GM20431 (cell line): ENCODE data around the gene MRPL39.

Source experiments
- in situ Hi-C: fragments of 300-500 bp; cut with MseI, MboI; formaldehyde crosslinking; loops from one replicate; pipeline ENCODE4 v1.15.0; 2020; ENCODE audit warnings: low sequenced_read_pairs; ENCODE audit not compliant: unreplicated experiment

The MRPL39 gene

DNA sequence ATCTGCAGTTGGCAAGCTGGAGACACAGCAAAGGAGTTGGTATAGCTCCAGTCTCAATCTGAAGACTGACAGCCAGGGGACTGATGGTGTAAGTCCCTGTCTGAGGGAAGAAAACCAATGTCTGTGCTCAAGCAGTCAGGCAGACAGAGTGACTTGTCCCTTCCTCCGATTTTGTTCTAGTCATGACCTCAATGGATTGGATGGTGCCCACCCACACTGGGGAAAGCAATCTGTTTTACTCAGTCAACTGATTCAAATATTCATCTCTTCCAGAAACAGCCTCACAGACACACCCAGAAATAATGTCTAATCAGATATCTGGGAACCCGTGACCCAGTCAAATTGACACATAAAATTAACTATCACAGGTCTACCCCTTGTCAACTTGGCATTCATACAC lies 11.9 kb upstream of the MRPL39 start:
- in situ Hi-C loops, result loop anchor here (10.0 kb wide), 1 partner anchor 96 kb away; no protein-coding TSS in a partner anchor

DNA sequence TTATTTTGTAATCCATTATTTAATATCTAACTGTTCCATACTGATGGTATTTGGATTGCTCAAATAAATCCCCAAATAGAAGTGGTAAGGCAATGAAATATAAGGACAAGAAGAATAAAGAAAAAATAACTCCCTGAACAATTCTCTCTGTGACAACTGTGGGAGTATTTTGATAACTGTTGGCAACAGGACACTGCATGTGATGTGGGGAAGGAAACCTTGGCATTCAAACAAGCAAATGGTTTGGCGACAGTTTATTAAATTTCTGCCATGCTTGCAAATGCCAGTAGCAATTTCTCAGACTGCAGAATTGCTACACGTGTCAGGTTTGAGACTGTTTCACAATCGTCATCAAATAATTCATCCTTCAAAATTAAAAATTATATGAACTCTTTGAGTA lies 8.6 kb upstream of the MRPL39 start:
- in situ Hi-C loops, result loop anchor here (10.0 kb wide), 1 partner anchor 99 kb away; no protein-coding TSS in a partner anchor

GRCh38 chr21:25614441-25614840 lies 7.2 kb upstream of the MRPL39 start:
- in situ Hi-C loops, result loop anchor here (10.0 kb wide), 1 partner anchor 100 kb away; no protein-coding TSS in a partner anchor

GRCh38 chr21:25608044-25608737 lies 910 bp upstream of the MRPL39 start:
- in situ Hi-C loops, result no loop called here

- in situ Hi-C loops, result no loop called here
These were observed 17.4 kb downstream of the MRPL39 start for GRCh38 chr21:25589887-25590286.

- in situ Hi-C loops, result no loop called here
These were observed 20.5 kb downstream of the MRPL39 start for GRCh38 chr21:25586791-25587190.

DNA sequence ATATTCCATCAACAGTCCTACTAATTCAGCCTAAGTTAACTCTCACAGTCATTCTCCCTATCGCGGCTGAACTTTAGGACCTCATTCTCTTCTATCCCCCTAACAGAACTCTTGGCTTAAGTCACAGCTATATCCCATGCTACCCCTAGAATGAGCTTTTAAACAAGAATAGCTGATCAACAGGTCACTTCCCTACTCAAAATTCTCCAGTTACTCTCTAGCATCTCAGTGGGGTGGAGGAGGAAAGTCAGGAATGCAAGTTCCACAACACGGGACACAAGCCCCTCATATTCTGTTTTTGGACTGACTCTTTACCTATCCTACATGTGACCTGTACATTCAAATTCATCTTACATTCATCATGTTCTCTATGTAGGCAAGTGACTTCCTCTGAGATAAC lies 21.0 kb downstream of the MRPL39 start:
- in situ Hi-C loops, result no loop called here

DNA sequence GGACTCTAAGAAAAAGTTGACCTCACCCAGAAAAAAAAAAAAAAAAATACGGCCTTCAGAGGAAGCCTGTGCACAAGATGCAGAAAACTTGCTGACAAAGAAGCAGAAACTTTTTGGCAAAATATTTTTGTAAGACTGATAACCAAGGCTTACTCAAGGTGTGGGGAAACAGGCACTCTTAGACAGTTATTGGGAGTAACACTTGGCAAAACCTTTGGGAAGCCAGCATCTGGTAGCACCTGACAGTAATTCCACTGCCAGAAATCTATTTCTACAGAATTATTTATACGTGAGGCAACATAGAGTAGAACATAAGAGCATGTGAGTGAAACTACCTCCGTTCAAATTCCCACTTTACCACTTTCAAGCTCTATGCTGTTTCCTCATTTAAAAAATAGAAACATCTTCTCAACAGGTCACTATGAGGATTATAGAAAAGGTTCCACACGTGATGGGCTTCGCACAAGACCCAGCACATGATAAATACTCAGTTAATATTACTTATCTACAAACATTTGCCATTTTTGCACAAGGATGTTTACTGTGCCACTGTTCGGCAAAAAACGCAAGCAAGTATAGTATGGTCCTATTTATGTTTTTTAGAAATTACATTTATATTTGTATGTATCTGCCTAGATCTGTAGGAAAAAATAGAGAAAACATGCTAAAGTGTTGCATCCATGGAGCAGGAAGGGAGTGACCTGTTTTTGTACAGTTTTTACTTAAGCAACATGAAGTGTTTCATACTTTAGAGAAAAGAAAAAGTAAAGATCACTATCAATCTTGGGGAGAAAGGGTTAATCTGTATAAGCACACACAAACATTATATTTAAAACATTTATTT lies 22.2 kb downstream of the MRPL39 start:
- in situ Hi-C loops, result no loop called here

DNA sequence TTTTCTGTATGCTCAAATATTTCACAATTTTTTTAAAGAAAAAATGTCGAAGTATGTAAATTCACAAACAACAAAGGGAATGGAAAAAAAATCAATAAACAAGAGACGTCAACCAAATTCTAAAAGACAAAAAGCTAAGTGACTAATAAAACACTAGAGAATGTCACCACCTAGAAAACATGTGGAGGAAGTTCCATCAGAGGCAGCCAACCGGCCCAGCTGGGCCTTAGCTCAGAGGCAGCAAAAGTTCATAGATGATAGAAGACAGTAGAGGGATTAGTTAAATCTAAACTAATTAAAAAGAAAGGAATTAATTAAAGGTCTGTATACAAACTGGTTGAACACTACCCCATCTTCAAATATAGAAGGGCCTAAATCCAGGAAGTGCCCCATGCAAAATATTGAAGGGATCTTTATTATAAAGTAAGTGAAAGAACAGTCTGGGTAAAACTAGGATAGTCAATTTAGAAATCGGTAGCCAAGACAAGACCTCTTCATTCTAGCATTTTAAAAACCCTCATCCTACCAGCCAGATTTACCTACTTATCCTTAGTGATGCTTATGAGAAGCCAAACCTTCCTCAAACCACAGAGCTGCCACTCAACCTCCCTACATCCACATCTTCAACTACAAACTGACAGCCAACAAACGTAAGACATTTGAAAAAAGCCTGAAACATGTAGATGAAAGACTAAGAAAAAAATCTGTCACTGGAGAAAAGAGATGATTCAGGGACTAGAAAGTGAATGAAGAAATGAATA lies 23.7 kb downstream of the MRPL39 start:
- in situ Hi-C loops, result no loop called here

- in situ Hi-C loops, result no loop called here
These were observed 24.4 kb downstream of the MRPL39 start for GRCh38 chr21:25582888-25583287.

DNA sequence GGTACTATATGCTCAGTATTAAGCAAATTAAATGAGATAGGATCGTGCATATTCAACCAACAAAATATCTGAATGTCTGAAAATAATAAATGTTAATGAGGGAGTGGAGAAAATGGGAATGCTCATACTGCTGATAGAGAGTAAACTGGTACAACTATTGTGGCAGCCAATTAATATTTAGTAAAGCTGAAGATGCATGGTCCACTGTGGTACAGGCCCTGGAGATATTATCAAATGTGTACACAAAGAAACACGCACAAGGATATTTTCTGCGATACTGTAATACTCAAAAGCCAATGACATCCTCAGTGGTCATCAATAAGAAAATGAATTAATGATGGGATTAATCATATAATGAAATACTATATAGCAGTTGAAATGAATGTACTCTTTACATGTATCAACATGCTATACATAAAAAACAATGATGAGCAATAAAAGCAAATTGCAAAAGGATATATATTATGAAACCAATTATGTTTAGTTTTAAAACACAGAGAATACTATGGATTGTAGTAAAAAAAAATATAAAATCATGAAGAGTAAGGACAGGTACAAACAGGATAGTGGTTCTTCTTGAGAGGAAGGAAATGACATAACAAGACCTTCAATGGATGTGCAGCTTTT lies 25.0 kb downstream of the MRPL39 start:
- in situ Hi-C loops, result no loop called here

- in situ Hi-C loops, result no loop called here
These were observed 25.7 kb downstream of the MRPL39 start for GRCh38 chr21:25581582-25581981.

- in situ Hi-C loops, result no loop called here
These were observed 26.4 kb downstream of the MRPL39 start for GRCh38 chr21:25580912-25581260.

GRCh38 chr21:25579226-25580013 lies 27.9 kb downstream of the MRPL39 start:
- in situ Hi-C loops, result no loop called here

- in situ Hi-C loops, result no loop called here
These were observed 29.0 kb downstream of the MRPL39 start for GRCh38 chr21:25578056-25578961.

- in situ Hi-C loops, result no loop called here
These were observed 29.7 kb downstream of the MRPL39 start for GRCh38 chr21:25577424-25578055.

GRCh38 chr21:25573409-25574206 lies 33.7 kb downstream of the MRPL39 start:
- in situ Hi-C loops, result no loop called here
